NCI-H187 treated with DMSO at 0.1 percent for 48 hours (cell line): ENCODE measurements around the gene ZNF287.
"Not testable (repeated sequence)": the region's sequence is repeated elsewhere in the genome, so short reads cannot be mapped to it uniquely, and the experiment has no call there.

ENCODE experiments used
- DNase-seq: peaks from one replicate; lab custom pipeline; 2025; lab: John Stamatoyannopoulos, UW

Gene ZNF287

DNA sequence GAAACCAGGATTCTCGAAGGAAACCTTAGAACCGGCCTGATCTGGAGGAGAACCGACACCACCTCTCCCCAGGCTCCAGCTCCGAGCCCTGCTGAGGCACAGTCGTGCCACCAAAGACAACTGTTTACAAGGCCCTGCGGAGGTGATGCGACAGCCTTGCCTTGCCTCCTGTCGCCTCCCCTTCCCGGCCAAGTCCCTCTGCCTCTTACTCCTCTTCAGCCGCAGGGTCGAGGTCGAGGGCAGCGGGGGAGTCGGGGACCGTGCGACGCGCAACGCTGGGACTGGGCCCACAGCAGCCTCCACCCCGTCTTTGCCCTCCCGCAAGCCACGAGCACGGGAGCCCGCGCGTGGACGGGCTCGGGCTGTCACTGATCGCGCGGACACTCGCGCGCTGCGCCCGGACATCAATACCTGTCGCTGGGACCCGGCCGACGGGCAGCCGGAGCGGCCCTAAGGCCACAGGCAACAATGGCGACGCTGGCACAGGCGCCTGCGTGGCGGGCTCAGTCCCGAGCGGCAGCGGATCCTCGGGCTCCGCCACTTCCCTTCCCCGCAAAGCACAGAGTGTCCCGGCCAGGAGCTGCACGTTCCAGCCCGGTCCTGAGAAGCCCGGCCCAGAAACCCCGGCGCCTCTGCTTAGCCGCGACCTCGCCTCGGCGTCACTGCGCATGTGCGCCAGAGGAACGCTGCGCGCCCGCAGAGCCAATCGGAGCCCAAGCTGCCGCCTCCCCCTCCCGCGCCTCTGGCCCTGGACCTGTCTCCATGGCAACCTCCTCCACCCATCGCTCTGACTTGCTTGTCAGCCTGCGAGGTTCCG lies at the start of gene ZNF287:
TSS of gene ZNF287 (minus strand) at position 664 of the 817 bp plus-strand sequence. CDS start 1,473 bp downstream, outside the sequence.
- peak; percentile 34 for DNase-seq

DNA sequence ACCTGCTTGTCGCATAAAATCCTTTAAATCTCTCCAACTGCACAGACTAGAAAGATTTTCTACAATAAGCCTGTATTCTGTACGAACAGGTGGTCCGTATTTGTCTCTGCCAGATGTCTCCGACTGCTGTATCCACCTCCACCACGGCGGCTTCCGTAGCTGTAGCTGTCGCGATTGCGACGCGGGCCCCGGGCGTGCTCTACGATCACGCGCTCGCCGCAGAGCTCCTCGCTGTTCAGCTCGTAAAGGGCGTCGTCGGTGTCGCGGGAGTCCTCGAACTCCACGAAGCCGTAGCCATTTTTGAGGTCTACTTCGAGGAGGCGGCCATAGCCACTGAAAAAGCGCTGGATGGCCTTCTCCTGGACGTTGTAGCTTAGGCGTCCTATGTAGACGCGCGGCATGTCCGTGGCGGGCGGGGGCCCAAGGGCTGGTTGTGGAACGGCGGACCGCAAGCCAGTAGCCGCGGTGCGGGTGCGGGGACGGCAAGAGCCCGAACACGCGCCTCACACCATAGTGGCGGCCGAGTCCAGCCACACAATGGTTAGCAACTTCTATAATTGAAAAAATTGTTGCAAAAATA lies 48.6 kb upstream of the ZNF287 start:
- DNase-seq, result no peak

DNA sequence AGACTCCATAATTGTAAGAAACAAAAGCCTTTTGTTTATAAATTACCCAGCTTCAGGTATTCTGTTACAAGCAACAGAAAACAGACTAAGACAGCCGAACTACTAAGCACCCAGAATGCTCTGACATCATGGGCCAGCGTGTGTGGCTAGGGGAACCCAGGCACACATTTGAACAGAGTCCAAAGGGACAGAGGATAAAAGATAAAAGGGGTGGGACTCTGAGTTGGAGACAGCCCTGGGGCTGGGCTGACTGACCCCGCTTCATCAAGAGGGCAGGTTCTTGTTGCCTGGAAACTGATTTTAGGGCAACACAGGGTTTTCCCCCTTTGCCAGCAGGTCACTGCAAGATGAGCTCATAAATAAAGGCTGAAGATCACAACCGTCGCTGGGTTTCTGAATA lies 30.5 kb upstream of the ZNF287 start:
- no peak for DNase-seq

DNA sequence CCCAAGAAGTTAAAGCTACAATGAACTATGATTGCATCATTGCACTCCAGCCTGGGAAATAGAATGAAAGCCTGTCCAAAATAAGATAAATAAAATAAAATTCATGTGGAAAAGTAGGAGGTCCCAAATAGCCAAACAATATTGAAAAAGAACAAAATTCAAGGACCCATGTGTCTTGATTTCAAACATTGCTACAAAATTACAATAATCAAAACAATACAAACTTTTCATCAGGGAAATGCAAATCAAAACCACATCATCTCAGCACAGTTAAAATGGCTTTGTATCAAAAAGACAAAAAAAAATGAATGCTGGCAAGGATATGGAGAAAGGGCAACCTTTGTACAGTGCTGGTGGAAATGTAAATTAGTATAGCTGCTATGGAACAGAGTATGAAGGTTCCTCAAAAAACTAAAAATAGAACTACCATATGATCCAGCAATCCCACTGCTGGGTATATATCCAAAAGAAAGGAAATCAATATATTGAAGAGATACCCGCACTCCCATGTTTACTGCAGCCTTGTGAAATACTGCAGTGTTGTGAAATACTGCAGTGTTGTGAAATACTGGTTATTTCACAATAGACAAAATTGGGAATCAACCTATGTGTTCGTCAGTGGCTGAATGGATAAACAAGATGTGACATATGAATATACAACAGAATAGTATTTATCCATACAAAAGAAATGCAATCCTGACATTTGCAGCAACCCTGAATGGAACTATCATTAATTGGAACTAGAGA lies 24.5 kb upstream of the ZNF287 start:
- DNase-seq, result no peak

DNA sequence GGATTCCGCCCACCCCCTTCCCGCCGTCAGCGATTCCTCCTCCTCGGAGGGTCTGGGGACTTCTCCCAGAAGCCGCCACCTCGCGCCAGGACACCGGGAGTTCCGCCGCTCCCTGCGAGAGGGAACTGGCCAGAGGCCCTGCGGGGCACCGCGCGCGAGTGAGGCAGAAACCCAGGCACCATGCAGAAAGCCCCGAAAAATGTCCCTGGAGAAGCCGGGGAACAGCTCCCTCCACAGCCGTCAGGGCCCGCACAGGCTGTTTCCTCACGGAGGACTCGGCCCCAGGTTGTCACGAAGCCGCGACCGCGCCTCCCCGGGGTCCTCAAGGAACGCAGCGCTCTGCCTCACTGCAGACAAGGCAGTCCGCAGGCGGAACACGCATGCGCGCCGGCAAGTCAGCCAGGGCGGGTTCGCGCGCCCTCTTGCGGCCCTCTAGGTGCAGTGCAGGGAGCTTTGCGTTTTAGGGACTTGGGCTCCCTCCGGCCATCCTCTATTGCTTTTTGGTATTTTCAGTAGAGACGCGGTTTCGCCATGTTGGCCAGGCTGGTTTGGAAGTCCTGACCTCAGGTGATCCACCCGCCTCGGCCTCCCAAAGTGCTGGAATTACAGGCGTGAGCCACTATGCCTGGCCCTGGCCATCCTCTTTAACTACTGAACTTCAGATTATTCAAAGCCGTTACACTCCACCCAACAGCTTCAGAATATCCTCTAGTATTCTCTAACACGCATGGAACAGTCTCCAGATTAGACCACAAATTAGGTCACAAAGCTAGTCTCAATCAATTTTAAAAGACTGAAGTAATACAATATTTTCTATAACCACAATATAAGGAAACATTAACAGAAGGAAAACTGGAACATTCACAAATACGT lies 20.3 kb upstream of the ZNF287 start:
- DNase-seq, result no peak

DNA sequence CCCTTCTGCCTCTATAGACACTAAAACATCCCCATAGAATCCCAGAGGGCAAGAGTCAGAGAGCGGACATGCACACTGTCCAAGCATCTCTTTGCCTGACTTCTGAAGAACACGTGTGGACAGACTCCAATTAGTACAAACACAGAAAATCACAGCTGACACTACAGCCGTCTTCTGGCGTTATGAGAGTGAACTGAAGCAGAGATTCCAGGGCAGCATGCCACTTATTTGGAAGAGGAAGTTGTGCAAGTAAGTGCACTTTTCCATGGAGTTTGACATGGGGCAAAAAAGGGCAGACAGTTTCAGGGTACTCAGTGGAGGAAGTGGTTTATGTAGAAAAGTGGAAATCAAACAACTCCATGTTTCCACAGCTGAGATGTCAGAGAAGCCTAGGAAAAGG lies 16.8 kb upstream of the ZNF287 start:
- no peak for DNase-seq

DNA sequence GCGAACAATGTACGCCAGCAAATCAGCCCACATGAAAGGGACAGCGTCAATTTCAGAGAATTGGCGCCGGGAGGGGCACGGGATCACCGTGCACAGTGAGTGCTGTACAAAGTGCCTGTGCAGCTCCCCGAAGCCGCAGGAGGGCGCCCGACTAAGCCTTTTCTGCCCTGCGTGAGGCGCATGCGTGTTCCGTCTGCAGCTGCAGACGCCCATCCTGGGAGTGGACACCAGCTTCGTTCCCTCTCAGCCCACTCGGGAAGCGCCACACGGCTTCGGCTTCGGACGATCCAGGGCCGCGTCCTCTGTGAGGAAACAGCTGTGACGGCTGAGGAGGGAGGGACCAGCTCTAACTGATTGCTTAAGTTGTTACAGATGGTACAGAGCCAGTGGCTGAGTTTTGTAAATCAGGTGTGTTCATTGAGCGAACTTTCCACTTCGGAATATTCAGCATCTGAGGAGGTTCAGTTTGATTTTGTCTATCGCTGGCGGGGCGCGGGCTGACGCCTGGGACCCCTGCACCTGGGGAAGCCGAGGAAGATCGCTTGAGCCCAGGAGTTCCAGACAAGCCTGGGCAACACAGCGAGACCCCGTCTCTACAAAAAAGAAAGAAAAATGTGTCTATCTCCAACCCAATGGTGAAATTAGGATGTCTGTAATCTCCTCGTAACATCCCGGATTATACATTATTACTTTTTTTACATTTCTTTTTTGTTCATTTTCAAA lies 15.4 kb upstream of the ZNF287 start:
- no peak for DNase-seq

DNA sequence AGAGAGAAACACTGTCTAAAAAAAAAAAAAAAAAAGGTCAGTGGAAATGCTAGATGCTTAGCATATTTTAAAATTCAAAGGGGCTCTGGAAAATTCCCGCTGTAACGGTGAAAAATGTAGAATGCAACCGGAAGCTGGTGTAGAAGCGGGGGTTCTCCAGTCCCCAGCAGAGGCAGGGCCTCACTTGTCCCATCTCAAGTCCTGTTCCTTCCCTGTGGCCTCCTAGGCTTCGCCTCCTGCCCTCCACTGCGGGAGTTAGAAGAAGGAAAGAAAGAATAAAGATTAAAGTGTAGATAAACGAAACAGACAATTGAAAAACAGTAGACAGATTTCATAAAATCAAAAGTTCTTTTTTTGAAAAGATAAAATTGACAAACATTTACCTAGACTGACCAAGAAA lies 14.8 kb upstream of the ZNF287 start:
- DNase-seq, result no peak

DNA sequence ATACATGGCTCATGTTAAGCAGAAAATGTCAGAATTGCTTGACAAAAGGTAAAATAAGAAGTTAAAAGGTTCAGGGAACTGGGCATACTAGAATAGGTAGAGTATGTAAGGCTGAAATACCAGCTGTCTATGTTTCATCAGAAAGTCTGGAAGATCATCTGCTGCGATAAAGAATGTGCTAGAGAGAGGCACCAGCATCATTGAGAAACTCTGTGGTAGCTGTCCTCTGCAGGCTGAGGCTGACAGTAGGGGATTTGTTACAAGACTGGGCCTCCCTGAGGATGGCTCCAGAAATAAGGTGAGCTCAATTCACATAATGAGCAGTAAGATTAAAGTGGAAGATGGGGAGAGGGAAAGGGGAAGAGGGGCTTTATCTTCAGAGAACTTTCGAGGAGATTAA lies 4.5 kb upstream of the ZNF287 start:
- DNase-seq, result no peak

DNA sequence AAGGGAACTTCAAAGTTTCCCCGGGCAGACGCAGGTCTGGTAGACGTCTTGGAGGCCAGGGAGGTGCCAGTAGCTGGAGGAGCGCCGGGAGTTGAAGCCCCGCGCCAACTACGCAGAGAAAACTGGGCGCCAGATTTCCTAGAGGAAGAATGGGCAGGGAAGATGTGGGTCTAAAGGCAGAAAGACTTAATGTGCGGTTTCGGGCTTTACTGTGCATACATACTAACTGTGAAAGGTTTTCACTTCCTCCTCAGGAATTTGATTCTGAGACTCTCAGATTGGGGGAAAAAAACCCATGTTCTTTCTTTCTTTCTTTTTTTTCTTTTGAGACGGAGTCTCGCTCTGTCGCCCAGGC lies 331 bp upstream of the ZNF287 start:
- no peak for DNase-seq

DNA sequence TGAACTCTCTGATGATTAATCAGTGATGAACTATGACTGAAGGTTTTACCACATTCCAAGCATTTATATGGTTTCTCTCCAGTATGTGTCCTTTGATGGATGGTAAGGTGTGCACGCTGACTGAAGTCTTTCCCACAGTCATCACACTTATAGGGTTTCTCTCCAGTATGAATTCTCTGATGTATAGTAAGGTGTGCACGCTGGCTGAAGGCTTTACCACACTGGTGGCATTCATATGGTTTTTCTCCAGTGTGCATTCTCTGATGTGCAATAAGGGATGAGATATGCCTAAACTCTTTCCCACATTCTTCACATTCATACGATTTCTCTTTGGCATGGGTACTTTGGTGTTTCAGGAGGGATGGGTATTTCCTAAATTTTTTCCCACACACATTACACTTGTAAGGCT lies 16.4 kb downstream of the ZNF287 start:
- no peak for DNase-seq

DNA sequence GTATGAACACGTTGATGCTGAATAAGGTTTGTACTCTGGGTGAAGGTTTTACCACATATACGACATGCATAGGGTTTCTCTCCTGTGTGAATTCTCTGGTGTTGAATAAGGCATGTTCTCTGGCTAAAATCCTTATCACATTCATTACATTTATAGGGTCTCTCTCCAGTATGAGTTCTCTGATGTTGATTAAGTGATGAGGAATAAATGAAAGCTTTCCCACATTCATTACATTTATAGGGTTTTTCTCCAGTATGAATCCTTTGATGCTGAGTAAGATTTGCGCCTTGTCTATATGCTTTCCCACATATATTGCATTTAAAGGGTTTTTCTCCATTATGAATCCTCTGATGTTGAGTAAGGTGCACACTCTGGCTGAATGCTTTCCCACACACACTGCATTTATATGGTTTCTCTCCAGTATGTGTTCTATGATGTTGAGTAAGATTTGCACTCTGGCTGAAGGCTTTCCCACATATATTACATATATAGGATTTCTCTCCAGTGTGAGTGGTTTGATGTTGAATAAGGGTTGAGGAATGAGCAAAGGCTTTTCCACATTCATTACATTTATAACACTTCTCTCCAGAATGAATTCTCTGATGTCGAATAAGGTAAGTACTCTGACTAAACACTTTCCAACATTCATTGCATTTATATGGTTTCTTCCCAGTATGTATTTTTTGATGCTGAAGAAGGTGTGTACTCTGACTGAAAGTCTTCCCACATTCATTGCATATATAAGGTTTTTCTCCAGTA lies 16.9 kb downstream of the ZNF287 start:
- DNase-seq, result no peak

DNA sequence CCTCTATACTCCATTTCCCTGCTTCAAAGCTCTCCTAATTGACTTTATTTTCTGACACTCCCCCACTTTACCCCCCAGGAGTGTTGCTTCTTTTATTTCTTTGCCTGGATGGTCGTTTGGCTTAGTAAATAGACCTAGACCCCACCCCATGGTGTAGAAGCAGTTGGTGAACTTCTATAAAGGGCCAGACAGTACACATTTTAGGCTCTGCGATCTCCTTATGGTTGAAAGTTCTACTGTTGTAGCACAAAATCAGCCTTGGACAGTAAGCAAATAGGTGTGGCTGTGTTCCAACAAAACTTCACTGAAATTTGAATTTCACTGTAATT lies 31.9 kb downstream of the ZNF287 start:
- no peak for DNase-seq

DNA sequence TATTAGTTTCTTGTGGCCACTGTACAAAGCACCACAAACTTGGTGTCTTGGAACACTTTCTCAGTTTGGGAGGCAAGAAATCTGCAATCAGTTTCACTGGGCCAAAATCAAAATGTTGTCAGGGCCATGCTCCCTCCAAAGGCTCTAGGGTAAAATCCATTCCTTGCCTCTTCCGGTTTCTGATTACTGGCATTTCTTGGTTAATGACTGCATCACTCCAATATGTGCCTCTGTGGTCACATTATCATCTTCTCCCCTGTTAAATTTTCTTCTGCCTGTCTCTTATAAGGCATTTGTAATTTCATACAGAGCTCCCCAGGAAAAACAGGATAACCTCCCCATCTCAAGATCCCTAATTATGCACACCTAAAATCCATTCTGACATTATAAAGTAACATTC lies 34.8 kb downstream of the ZNF287 start:
- no peak for DNase-seq

DNA sequence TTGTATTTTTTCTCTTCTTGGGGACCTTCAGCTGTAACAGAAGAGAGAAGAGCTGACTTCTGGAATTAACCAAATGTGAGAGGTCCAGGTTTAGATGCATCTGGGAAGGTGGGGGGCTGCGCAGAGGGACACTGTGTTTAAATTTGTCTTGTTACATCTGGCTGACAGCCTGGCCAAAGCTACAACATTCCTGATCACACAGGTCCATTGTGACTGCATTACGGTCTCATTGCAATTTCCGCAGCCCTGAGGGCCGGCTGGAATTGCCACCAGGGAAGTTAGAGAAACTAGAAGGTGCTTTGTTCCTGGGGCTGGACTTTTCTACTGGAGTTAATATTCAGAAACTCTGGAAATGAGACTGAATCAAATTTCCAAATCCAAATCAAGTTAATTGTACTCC lies 39.1 kb downstream of the ZNF287 start:
- DNase-seq, result no peak

DNA sequence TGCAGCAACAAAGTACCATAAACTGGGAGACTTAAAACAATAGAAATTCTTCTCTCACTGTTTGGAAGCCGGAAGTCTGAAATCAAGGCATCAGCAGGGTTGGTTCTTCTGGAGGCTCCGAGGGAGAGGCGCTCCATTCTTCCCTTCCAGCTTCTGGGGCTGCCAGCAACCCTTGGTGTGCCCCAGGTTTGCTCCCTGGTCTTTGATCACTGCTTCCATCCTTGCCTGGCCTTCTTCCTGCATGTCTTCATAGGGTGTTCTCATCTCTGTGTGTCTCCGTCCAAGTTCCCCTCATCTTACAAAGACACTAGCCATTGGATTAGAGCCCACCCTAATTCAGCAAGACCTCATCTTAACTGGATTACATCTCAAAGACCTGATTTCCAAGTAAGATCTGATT lies 41.7 kb downstream of the ZNF287 start:
- DNase-seq, result no peak

DNA sequence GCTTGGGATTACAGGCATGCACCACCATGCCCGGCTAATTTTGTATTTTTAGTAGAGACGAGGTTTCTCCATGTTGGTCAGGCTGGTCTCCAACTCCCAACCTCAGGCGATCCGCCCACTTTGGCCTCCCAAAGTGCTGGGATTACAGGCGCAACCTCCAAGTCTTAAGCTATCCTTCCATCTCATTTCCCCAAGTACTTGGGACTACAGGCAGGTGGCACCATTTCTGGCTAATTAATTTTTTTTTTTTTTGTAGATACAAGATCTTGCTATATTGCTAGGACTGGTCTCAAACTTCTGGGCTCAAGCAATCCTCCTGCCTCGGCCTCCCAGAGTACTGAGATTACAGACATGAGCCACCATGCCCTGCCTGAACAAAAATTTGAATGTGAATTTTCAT lies 43.4 kb downstream of the ZNF287 start:
- DNase-seq, result not testable (repeated sequence)

DNA sequence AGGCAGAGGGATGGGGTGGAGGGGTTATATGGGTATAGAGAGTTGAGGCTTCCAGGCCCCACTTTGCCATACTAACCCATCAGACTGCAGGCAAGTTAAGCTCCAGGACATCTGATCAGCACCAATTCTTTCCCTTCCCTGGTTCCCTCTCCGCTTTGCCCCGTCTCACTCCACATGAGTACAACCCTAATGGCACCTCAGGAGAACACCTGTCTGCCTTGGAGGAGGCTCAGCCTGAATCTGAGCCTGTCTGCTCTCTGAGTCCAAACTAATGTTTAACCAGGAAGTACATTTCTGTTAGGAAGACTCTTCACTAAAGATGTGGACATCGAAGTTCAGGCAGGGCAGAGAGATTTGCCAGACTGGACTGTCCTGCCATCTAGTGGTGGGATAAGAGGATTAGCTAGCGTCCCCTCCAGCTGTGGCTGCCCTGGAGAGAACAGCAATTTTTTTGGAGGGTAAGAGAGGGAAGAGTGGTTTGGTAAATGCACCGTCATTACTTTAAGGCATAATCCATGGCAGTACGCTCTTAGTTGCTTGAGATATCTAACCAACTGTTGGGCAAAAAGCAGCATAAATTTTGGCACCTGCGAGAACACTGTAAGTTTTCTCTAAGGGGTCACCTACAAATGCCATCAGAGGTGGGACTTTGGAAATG lies 47.8 kb downstream of the ZNF287 start:
- DNase-seq, result peak; percentile 36

DNA sequence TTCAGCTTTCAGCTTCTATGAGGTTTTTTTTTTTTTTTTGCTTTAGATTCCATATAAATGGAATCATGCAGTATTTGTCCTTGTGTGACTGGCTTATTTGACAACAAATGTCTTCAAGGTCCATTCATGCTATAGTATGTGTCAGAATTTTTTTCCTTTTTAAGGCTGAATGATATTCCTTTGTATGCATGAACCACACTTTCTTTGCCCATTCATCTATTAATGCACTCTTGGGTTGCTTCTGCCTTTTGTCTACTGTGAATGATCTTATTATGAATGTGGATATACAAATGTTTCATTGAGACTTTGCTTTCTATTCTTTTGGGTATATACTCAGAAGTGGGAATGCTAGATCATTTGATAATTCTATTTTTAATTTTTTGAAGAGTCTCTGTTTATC lies 50.0 kb downstream of the ZNF287 start:
- no peak for DNase-seq

DNA sequence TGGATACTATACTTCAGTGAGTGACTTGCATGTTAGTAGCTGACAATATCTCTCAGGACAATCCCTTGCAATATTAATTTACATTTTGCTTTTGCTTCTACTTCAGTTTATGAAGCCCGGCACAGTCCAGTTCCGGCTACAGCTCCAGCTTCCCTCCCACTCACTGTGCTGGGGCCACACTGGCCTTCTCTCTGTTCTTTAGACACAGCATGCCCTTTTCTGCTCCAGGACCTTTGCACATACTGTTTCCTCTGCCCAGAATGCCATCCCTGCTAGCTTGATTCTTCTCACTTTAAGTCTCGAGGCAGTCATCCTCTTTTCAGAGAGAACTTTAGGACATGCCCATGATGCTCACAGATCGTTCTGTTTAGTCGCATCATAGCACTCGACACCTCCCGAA lies 51.5 kb downstream of the ZNF287 start:
- DNase-seq, result no peak
